Vagina (tissue), 2 donors: Measurements from ENCODE around the gene MMRN1.

Experiments
- POLR2AphosphoS5 ChIP-seq, 2 donors: sonication (generic); formaldehyde crosslinking; IDR thresholded peaks; one replicate each; pipeline ENCODE4 v1.9.0; 2017; ENCODE audit warnings: antibody characterized with exemption in 2 of 2, mild to moderate bottlenecking in 2 of 2, low read depth in 1 of 2; ENCODE audit not compliant: insufficient read depth in 1 of 2
- TF ChIP-seq, protein P1 (sequence below), 3 experiments: fragments of 450-650 bp in 2 of 3; fragments of 200-600 bp in 1 of 3; sonication (generic) in 1 of 3; IDR thresholded peaks; one replicate each; pipeline ENCODE4 v1.5.1; 2017 to 2019; ENCODE audit warnings: antibody characterized with exemption in 3 of 3, mild to moderate bottlenecking in 2 of 3, moderate library complexity in 2 of 3

DNA sequence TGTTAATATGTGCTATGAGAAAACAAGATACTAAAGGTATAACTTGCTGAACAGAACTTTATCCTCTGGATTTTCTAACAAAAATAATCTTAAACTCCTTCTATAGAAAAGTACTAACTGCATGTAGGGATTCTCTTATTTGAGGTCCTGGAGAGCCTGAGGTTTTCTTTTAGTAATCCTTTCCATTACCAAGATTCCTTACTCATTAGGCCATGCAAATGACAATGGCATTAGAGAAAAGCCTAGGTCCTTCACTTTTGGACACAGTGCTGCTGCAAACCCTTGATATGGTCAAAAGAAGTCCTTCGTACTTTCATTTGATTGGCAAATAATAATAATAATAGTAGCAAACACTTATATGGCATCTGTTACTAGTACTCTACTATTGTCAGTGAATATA lies 3.2 kb downstream of the MMRN1 start:
- TF ChIP-seq, protein P1, sequence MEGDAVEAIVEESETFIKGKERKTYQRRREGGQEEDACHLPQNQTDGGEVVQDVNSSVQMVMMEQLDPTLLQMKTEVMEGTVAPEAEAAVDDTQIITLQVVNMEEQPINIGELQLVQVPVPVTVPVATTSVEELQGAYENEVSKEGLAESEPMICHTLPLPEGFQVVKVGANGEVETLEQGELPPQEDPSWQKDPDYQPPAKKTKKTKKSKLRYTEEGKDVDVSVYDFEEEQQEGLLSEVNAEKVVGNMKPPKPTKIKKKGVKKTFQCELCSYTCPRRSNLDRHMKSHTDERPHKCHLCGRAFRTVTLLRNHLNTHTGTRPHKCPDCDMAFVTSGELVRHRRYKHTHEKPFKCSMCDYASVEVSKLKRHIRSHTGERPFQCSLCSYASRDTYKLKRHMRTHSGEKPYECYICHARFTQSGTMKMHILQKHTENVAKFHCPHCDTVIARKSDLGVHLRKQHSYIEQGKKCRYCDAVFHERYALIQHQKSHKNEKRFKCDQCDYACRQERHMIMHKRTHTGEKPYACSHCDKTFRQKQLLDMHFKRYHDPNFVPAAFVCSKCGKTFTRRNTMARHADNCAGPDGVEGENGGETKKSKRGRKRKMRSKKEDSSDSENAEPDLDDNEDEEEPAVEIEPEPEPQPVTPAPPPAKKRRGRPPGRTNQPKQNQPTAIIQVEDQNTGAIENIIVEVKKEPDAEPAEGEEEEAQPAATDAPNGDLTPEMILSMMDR (IDR thresholded peaks at IDR 0.05): no peak
- no peak for TF ChIP-seq POLR2AphosphoS5 (IDR thresholded peaks at IDR 0.05; ENCODE audit: insufficient read depth in 1 of 2, low read depth in 1 of 2)
